NCI-H524 (cell line): ENCODE results near the gene PNPLA5.

ENCODE experiments used
- DNase-seq, 2 experiments: peaks; one replicate each; lab custom pipeline; 2025; lab: John Stamatoyannopoulos, UW

The PNPLA5 gene

GRCh38 chr22:43838571-43839307 is 53.1 kb downstream of the PNPLA5 start:
- DNase-seq = no peak

GRCh38 chr22:43838161-43838560 is 53.7 kb downstream of the PNPLA5 start:
- DNase-seq = no peak

DNA sequence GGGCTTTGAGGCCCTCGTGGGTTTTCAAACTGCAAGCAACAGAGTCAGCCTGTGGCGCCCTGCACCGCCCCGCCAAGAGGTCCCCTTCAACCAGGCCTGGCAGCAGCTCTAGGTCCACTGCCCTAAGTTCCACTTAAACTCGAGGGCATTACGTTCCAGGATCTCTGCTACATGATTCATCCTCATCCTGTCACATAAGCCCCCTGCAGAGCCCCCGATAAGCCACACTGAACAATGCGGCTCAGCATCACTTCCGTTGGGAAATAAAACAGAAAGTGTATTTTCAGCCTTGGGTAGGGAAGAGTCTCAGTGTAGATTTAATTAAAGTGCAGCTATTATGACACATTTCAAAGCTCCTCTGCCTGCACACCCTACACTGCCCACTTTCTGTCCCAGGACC is 54.1 kb downstream of the PNPLA5 start:
- DNase-seq = no peak

DNA sequence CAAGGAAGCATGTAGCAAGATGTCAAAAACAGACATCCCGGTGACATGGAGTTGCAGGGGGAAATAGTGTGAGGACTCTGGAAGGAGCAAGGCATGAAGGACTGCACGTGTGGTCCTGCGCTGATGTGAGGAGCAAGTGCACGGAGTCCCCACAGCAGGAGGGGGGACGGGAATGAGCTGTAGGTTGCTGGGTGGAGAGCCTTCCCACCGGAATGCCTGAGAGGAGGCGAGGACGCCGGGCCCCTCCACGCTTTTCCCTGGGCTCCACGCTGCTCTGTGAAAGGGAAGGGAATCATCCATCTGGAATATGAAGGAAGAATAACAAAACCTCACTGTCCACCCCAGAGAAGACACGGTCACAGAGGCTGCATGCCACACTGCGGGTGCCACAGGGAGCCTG is 56.1 kb downstream of the PNPLA5 start:
- no peak for DNase-seq

DNA sequence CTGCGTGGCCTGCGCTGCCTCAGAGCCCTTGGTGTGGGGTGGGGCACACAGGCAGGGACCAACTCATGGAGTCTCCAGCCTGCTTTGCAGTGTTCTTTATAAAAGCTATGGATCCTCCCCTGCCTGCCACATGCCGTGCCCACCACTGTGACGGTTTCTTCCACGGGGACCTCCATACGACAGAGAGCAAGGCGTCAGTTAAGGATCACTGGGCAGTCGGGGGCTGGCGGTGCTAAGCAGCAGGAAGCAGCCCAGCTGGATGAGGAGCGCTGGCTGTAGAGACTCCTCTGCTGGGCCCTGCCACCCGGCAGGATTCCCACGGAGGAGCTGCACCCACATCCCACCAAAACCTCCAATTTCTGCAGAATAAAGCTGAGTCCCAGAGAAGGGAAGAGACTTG is 56.6 kb downstream of the PNPLA5 start:
- DNase-seq = no peak

DNA sequence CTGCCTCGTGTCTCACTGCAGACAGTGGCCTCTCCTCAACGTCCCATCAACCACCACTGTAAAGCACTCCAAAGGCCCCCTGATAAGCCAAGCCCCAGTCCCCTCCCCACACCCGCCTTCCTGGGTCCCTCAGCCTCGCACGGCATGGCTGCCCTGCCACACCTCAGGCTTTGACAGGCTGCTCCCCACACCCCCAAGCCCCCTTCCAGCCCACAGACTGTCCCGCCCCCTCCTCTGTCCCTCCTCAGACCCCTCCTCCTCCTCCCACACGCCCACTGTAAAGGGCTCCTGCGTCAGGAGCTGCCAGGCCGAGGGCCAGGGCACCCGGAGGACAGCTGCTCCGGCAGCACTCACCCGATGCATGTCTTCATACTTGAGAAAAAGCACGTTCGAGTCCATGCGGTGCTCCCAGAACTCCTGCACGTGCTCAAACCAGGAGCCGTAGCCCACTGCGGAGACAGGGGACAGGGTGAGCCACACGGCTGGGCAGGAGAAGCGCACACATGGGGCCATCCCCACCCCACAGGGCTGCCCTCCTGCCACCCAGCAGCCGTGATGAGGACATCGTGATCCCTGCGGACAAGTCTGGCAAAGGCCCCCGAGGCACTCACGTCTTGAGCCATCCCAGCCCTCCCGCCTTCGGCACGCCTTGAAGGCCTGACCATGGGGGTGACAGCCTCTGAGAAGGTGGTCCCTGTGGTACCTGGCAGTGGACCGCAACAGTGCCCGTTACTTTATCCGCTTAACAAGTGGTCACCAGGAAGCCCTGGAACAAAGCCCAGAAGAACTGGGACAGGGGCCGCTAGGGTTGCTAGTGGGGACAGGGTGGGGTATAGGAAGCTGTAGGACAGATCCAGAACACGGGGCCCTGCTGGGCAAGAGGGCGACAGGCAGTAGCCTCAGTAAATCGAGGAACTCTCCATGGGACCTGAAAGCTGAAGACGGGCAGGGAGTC is 58.2 kb downstream of the PNPLA5 start:
- no peak for DNase-seq

- DNase-seq = no peak
Observed at GRCh38 chr22:43832393-43833265, 59.2 kb downstream of the PNPLA5 start.

DNA sequence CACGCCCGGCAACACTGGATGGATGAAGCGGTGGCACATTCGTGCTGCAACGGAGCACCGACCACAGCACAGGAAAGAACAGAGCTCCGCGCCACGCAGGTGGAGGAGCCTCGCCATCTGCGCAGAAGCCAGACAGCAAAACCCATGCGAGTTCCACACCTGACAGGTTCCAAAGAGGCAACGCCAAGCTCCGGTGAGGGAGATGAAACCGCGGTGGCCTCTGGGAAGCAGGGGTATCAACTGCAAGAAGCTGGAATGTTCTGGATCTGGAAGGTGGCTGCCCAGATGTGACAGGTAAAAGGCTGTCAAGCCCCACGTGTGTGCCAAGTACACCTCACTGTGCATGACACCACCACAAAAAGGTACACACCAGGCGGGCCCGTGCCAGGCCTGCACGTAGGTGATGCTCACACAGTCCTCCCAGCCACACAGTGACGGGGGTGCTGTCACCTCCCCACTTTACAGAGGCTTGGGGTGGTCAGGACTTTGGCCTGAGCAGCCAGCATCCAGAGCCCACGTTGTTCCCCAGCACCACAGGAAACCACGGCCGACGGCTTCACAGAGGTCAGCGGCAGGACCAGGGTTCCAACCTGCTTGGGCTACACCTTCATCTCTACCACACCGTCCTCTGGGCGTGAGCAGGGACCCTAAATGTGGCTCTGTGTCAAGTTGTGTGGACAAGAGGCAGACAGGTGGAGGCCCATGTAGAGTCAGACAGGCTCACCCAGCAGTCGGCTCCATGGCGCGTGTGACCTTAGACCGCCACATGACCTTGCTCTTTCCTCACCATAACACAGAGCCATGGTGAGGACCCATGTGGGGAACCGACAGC is 60.0 kb downstream of the PNPLA5 start:
- no peak for DNase-seq

- DNase-seq = no peak
Observed at GRCh38 chr22:43830931-43831560, 60.8 kb downstream of the PNPLA5 start.

GRCh38 chr22:43829904-43830851 is 61.6 kb downstream of the PNPLA5 start:
- DNase-seq = peak; percentile 9 to 25
